HG02763 (cell line): ENCODE measurements around the gene NMNAT3.

Experiments used
- ATAC-seq: cut with Tn5 transposase; IDR thresholded peaks from one replicate; pipeline ENCODE4 v1.9.1; 2021; ENCODE audit warnings: mild to moderate bottlenecking, moderate library complexity; ENCODE audit not compliant: unreplicated experiment

NMNAT3 gene

GRCh38 chr3:139676108-139676507 is 1.7 kb downstream of the NMNAT3 start:
- no peak for ATAC-seq

- no peak for ATAC-seq
Observed at GRCh38 chr3:139675327-139675726, 2.4 kb downstream of the NMNAT3 start.

- no peak for ATAC-seq
Observed at GRCh38 chr3:139674571-139675260, 3.1 kb downstream of the NMNAT3 start.

- no peak for ATAC-seq
Observed at GRCh38 chr3:139672884-139673283, 4.9 kb downstream of the NMNAT3 start.

- ATAC-seq = no peak
Observed at GRCh38 chr3:139671863-139672646, 5.7 kb downstream of the NMNAT3 start.

- ATAC-seq = no peak
Observed at GRCh38 chr3:139671107-139671506, 6.7 kb downstream of the NMNAT3 start.

GRCh38 chr3:139670196-139670595 is 7.6 kb downstream of the NMNAT3 start:
- ATAC-seq = no peak

GRCh38 chr3:139668332-139668731 is 9.4 kb downstream of the NMNAT3 start:
- no peak for ATAC-seq

GRCh38 chr3:139664958-139665357 is 12.8 kb downstream of the NMNAT3 start:
- ATAC-seq = no peak

- no peak for ATAC-seq
Observed at GRCh38 chr3:139660269-139660668, 17.5 kb downstream of the NMNAT3 start.

- ATAC-seq = no peak
Observed at GRCh38 chr3:139659511-139659910, 18.3 kb downstream of the NMNAT3 start.

- no peak for ATAC-seq
Observed at GRCh38 chr3:139657936-139658335, 19.8 kb downstream of the NMNAT3 start.

GRCh38 chr3:139657434-139657833 is 20.3 kb downstream of the NMNAT3 start:
- ATAC-seq = no peak

GRCh38 chr3:139655909-139656595 is 21.7 kb downstream of the NMNAT3 start:
- ATAC-seq = no peak

- no peak for ATAC-seq
Observed at GRCh38 chr3:139654637-139655365, 23.0 kb downstream of the NMNAT3 start.

- ATAC-seq = no peak
Observed at GRCh38 chr3:139653582-139653981, 24.2 kb downstream of the NMNAT3 start.

GRCh38 chr3:139652561-139652960 is 25.2 kb downstream of the NMNAT3 start:
- no peak for ATAC-seq

- ATAC-seq = no peak
Observed at GRCh38 chr3:139647866-139648435, 29.8 kb downstream of the NMNAT3 start.

GRCh38 chr3:139646512-139646911 is 31.3 kb downstream of the NMNAT3 start:
- ATAC-seq = no peak

- ATAC-seq = no peak
Observed at GRCh38 chr3:139642996-139643395, 34.8 kb downstream of the NMNAT3 start.

- ATAC-seq = no peak
Observed at GRCh38 chr3:139640456-139640855, 37.3 kb downstream of the NMNAT3 start.
